ENCODE results near the gene GPC5.

- TF ChIP-seq POLR2A (IDR thresholded peaks at IDR 0.05) (no peak), CTCF (IDR thresholded peaks at IDR 0.05) (no peak)
These were observed 72.3 kb downstream of the GPC5 start for GRCh38 chr13:91470681-91471080.
